HEK293 (cell line): ENCODE measurements around the gene MGMT.

ENCODE experiments used
- BCL11A ChIP-seq: fragments of 450-650 bp; formaldehyde crosslinking; IDR thresholded peaks from 2 replicates; pipeline ENCODE4 v1.5.1; 2016; ENCODE audit warnings: low read depth, missing biosample characterization, missing genetic modification characterization
- TF ChIP-seq, protein P1 (sequence below): fragments of 450-650 bp; formaldehyde crosslinking; IDR thresholded peaks from 2 replicates; pipeline ENCODE4 v1.5.1; 2016; ENCODE audit warnings: missing biosample characterization, missing genetic modification characterization

DNA sequence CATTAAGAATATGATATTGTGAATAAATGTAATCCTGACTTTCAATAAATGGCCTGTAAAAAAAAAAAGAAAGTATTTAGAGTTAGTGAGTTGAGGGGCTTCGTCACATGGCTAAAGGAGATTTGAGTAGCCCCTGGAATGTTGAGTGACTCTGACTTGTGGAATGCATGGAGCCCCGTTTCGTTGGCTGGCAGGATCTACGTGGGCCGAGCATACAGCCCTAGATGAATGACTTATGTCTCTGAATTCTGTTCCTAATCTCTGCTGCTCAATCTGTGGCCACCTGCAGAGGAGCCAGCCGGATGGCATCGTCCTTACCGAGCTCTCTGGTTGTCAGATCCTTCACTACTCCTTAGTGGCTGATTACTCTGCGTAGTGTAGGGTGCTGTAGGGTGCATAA is 155.7 kb downstream of the MGMT start:
- TF ChIP-seq, protein P1, sequence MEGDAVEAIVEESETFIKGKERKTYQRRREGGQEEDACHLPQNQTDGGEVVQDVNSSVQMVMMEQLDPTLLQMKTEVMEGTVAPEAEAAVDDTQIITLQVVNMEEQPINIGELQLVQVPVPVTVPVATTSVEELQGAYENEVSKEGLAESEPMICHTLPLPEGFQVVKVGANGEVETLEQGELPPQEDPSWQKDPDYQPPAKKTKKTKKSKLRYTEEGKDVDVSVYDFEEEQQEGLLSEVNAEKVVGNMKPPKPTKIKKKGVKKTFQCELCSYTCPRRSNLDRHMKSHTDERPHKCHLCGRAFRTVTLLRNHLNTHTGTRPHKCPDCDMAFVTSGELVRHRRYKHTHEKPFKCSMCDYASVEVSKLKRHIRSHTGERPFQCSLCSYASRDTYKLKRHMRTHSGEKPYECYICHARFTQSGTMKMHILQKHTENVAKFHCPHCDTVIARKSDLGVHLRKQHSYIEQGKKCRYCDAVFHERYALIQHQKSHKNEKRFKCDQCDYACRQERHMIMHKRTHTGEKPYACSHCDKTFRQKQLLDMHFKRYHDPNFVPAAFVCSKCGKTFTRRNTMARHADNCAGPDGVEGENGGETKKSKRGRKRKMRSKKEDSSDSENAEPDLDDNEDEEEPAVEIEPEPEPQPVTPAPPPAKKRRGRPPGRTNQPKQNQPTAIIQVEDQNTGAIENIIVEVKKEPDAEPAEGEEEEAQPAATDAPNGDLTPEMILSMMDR (tag by site-specific recombination), result no peak
- no peak for TF ChIP-seq BCL11A (tag by site-specific recombination)
